HEK293 (cell line): ENCODE data around the gene KIAA1671.

Experiments used
- CTCF ChIA-PET: fragments of 350-600 bp; formaldehyde crosslinking; extraction: SDS; loops from one replicate; lab custom pipeline; 2021; ENCODE audit warnings: antibody characterized with exemption; lab: Yijun Ruan, JAX
- POLR2A ChIA-PET: fragments of 300-600 bp; formaldehyde crosslinking; extraction: SDS; loops from one replicate; lab custom pipeline; 2020; ENCODE audit warnings: antibody characterized with exemption, inconsistent platforms; lab: Yijun Ruan, JAX
- H3K27ac ChIP-seq: fragments of 200-500 bp; sonication (Bioruptor generic); 2 replicates; pipeline ENCODE4 v1.5.1; 2014; ENCODE audit warnings: low read depth, low read length, control low read depth, inconsistent platforms; ENCODE audit errors: extremely low read depth
- H3K36me3 ChIP-seq, 2 experiments: fragments of 200-500 bp in 1 of 2; sonication (Bioruptor generic) in 1 of 2; 1 replicate in 1 of 2; 2 replicates in 1 of 2; pipeline ENCODE4 v1.5.1; 2014 to 2017; ENCODE audit warnings: inconsistent platforms in 2 of 2, low read length in 2 of 2; ENCODE audit not compliant: control insufficient read depth in 2 of 2, insufficient read depth in 1 of 2
- H3K4me1 ChIP-seq: fragments of 200-500 bp; sonication (Bioruptor generic); 2 replicates; pipeline ENCODE4 v1.5.1; 2014; ENCODE audit warnings: mild to moderate bottlenecking, low read length, inconsistent platforms; ENCODE audit not compliant: control insufficient read depth, insufficient read depth
- H3K4me3 ChIP-seq: 2 replicates; pipeline ENCODE4 v1.5.1; 2011; ENCODE audit warnings: low read depth, mild to moderate bottlenecking, control low read depth, low read length, moderate library complexity
- H3K9me3 ChIP-seq: fragments of 200-500 bp; sonication (Bioruptor generic); 2 replicates; pipeline ENCODE4 v1.5.1; 2014; ENCODE audit warnings: low read depth, low read length, inconsistent platforms; ENCODE audit not compliant: control insufficient read depth, insufficient read depth
- CTCF ChIP-seq: fragments of 450-650 bp; formaldehyde crosslinking; IDR thresholded peaks from 2 replicates; pipeline ENCODE4 v1.5.1; 2016; ENCODE audit warnings: missing biosample characterization, missing genetic modification characterization
- PATZ1 ChIP-seq: fragments of 450-650 bp; formaldehyde crosslinking; IDR thresholded peaks from 2 replicates; pipeline ENCODE4 v1.5.1; 2016; ENCODE audit warnings: missing biosample characterization, missing genetic modification characterization
- PRDM2 ChIP-seq: fragments of 450-650 bp; formaldehyde crosslinking; IDR thresholded peaks from 2 replicates; pipeline ENCODE4 v1.5.1; 2016; ENCODE audit warnings: missing biosample characterization, missing genetic modification characterization, borderline replicate concordance
- ZBTB26 ChIP-seq: fragments of 450-650 bp; formaldehyde crosslinking; optimal IDR thresholded peaks from 2 replicates; pipeline ENCODE3; 2016; ENCODE audit warnings: missing biosample characterization, mild to moderate bottlenecking, missing genetic modification characterization
- ZNF146 ChIP-seq: fragments of 450-650 bp; formaldehyde crosslinking; IDR thresholded peaks from 2 replicates; pipeline ENCODE4 v1.5.1; 2016; ENCODE audit warnings: missing biosample characterization, missing genetic modification characterization
- ZNF335 ChIP-seq: fragments of 450-650 bp; formaldehyde crosslinking; conservative IDR thresholded peaks from 2 replicates; pipeline ENCODE4 v1.5.1; 2016; ENCODE audit warnings: missing biosample characterization, missing genetic modification characterization
- ZNF394 ChIP-seq: fragments of 450-650 bp; formaldehyde crosslinking; IDR thresholded peaks from 2 replicates; pipeline ENCODE4 v1.5.1; 2016; ENCODE audit warnings: missing biosample characterization, missing genetic modification characterization, mild to moderate bottlenecking, moderate library complexity, borderline replicate concordance
- ZNF654 ChIP-seq: fragments of 450-650 bp; formaldehyde crosslinking; IDR thresholded peaks from 2 replicates; pipeline ENCODE4 v1.5.1; 2016; ENCODE audit warnings: low read depth, missing biosample characterization, missing genetic modification characterization
- ZNF692 ChIP-seq: fragments of 450-650 bp; formaldehyde crosslinking; IDR thresholded peaks from 2 replicates; pipeline ENCODE4 v1.5.1; 2016; ENCODE audit warnings: missing biosample characterization, missing genetic modification characterization
- ZNF704 ChIP-seq: fragments of 450-650 bp; formaldehyde crosslinking; IDR thresholded peaks from 2 replicates; pipeline ENCODE4 v1.5.1; 2016; ENCODE audit warnings: missing biosample characterization, missing genetic modification characterization
- ZNF768 ChIP-seq: fragments of 450-650 bp; formaldehyde crosslinking; IDR thresholded peaks from 2 replicates; pipeline ENCODE4 v1.5.1; 2018; ENCODE audit warnings: missing biosample characterization, mild to moderate bottlenecking, missing genetic modification characterization

KIAA1671 gene

GRCh38 chr22:24938741-24939341, 13.7 kb upstream of the KIAA1671 start:
- Histone ChIP-seq H3K4me1 (no peaks in the 10 kb centered on the region), H3K36me3 (no peaks in the 10 kb centered on the region), H3K4me3 (no peak overlapping the region), H3K27ac (no peak overlapping the region), H3K9me3 (no peaks in the 10 kb centered on the region)
- ChIA-PET CTCF (interaction anchor here (0.5 to 7.7 kb wide), 40 partner anchors 10 to 395 kb away, joined by 3 to 300 read pairs (median 5); partner anchors contain the start of genes KIAA1671 and LHFPL7), POLR2A (no interaction called here)
- 0 out of 2 replicates have a peak, but pooled peaks have one; percentile 71 for TF ChIP-seq ZNF768 (tag by site-specific recombination)
- TF ChIP-seq ZBTB26: peak; percentile 8
- no peak for TF ChIP-seq PATZ1 (tag by site-specific recombination)
- TF ChIP-seq ZNF692 (tag by site-specific recombination): peak; percentile 28; the same call in 1 of the 2 replicates
- peak; percentile 91 for TF ChIP-seq ZNF654 (tag by site-specific recombination)
- peak; percentile 39; the same call in 1 of the 2 replicates for TF ChIP-seq CTCF
- TF ChIP-seq PRDM2 (tag by site-specific recombination): no peak
- TF ChIP-seq ZNF704 (tag by site-specific recombination): no peak
- TF ChIP-seq ZNF394 (tag by site-specific recombination): peak; percentile 20; the same call in 1 of the 2 replicates
- peak; percentile 66 for TF ChIP-seq ZNF335 (tag by site-specific recombination)
- TF ChIP-seq ZNF146 (tag by site-specific recombination): peak; percentile 50; the same call in 1 of the 2 replicates
